Measurements from ENCODE around the gene RBM4B. TPM values are rescaled to one million over a fixed set of nuclear protein-coding genes. Genes with fewer than 3 reads are reported as not detected.
A peak's percentile ranks its signal among the peaks of the same experiment; 100 is the strongest.

Gene RBM4B
- total RNA-seq, 1 donor from 2014 or later: 34.4 TPM

DNA sequence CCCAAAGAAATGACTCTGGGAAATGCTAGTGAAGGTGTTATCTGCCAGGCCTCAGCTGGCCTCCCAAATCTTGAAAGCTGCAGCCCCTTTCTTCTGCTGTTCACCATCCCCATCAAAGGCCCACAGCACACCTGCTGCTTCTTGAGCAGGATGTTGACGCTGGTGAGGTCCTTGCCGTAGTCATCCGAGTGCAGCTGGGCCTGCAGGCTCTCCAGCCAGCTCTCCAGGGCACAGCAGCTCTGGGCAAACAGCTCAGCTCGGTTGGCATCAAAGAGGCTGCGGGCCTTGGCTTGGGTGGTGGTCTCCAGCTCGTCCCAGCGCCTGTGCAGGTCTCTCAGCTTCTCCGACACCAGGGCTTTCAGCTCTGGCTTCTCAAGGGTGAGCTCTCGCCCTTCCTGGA lies 18.5 kb upstream of the RBM4B start:
- Mint-ChIP-seq H3K4me1 (peaks cover 5% of the 10 kb centered on the region), H3K27me3 (no peaks in the 10 kb centered on the region), H3K9me3 (no peaks in the 10 kb centered on the region), H3K4me3 (no peak overlapping the region), H3K27ac (no peak overlapping the region), H3K36me3 (ENCODE audit: low read depth) (no peaks in the 10 kb centered on the region)
- intact Hi-C loops (cut with micrococcal nuclease): no loop called here
- TF ChIP-seq, protein P1, sequence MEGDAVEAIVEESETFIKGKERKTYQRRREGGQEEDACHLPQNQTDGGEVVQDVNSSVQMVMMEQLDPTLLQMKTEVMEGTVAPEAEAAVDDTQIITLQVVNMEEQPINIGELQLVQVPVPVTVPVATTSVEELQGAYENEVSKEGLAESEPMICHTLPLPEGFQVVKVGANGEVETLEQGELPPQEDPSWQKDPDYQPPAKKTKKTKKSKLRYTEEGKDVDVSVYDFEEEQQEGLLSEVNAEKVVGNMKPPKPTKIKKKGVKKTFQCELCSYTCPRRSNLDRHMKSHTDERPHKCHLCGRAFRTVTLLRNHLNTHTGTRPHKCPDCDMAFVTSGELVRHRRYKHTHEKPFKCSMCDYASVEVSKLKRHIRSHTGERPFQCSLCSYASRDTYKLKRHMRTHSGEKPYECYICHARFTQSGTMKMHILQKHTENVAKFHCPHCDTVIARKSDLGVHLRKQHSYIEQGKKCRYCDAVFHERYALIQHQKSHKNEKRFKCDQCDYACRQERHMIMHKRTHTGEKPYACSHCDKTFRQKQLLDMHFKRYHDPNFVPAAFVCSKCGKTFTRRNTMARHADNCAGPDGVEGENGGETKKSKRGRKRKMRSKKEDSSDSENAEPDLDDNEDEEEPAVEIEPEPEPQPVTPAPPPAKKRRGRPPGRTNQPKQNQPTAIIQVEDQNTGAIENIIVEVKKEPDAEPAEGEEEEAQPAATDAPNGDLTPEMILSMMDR (IDR thresholded peaks at IDR 0.05): no peak
- ATAC-seq (ENCODE audit: low read depth) (no peak), DNase-seq (no peak)
- POLR2A ChIA-PET: interaction anchor here (2.2 kb wide), 1 partner anchor 138 kb away, joined by 4 read pairs; no protein-coding TSS in a partner anchor
- CTCF ChIA-PET: interaction anchor here (0.7 to 5.7 kb wide), 13 partner anchors 18 to 187 kb away, joined by 3 to 61 read pairs (median 3); partner anchors contain the start of gene RBM4B

DNA sequence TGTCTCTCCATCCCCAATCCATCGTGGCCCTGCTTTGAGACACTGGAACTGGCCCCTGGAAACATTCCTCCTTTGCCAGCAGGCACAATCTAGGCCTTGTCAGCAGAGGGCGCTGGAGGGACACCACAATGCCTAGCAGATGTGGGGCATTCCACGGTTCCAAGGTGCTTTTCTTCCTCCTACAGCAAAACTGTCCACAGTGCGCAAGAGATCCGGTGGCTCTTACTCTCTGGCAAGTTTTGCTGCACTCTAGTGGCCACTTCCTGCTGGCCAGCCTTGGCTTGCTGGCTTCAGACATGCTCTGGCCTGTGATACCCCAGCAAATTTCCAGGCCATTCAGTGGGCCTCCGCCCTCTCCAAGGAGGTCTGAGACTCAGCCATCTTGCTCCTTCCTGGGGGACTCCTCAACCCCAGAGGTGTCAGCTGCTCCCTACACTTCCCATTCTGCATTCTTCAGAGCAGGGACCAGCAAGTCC lies 17.1 kb upstream of the RBM4B start:
- Mint-ChIP-seq H3K4me3 (no peak overlapping the region), H3K4me1 (peaks cover 5% of the 10 kb centered on the region), H3K27me3 (no peaks in the 10 kb centered on the region), H3K9me3 (no peaks in the 10 kb centered on the region), H3K36me3 (ENCODE audit: low read depth) (no peaks in the 10 kb centered on the region), H3K27ac (no peak overlapping the region)
- ChIA-PET CTCF (interaction anchor here (1.1 to 5.7 kb wide), 7 partner anchors 17 to 189 kb away, joined by 3 to 61 read pairs (median 4); partner anchors contain the start of gene RBM4B), POLR2A (interaction anchor here (0.5 to 2.2 kb wide), 4 partner anchors 17 to 189 kb away, joined by 3 to 5 read pairs (median 4); partner anchors contain the start of gene RBM4B)
- intact Hi-C loops (cut with micrococcal nuclease): loop anchor here (1.0 kb wide), 3 partner anchors 140 to 189 kb away; no protein-coding TSS in a partner anchor
- DNase-seq (peak; percentile 70), ATAC-seq (ENCODE audit: low read depth) (peak; percentile 93)
- TF ChIP-seq, protein P1 (IDR thresholded peaks at IDR 0.05): peak; percentile 79

DNA sequence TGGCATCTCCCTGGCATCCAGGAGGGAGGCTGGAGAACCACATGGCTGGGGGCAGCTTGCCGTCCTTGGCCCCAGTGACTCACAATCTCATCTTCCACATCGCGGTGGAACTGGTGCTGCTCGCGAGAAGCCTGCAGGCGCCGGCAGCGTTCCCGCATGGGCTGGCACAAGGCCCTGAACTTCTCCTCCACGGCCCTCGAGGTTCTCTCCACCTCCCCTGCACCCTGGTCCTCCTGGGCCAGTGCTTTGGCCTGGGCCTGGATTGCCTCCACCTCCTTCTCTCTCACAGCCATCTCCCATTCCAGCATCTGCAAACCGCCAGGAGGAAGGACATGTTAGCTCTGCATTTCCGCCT lies 16.3 kb upstream of the RBM4B start:
- TF ChIP-seq, protein P1 (IDR thresholded peaks at IDR 0.05): no peak
- Mint-ChIP-seq H3K4me3 (no peak overlapping the region), H3K36me3 (ENCODE audit: low read depth) (no peaks in the 10 kb centered on the region), H3K27me3 (no peaks in the 10 kb centered on the region), H3K4me1 (peaks cover 5% of the 10 kb centered on the region), H3K27ac (no peak overlapping the region), H3K9me3 (no peaks in the 10 kb centered on the region)
- POLR2A ChIA-PET: interaction anchor here (0.6 kb wide), 1 partner anchor 189 kb away, joined by 3 read pairs; no protein-coding TSS in a partner anchor
- CTCF ChIA-PET: interaction anchor here (0.7 to 5.7 kb wide), 3 partner anchors 53 to 190 kb away, joined by 3 to 61 read pairs (median 5); no protein-coding TSS in a partner anchor
- ATAC-seq (ENCODE audit: low read depth) (no peak), DNase-seq (no peak)
- intact Hi-C loops (cut with micrococcal nuclease): loop anchor here (1.0 kb wide), 3 partner anchors 140 to 189 kb away; no protein-coding TSS in a partner anchor

DNA sequence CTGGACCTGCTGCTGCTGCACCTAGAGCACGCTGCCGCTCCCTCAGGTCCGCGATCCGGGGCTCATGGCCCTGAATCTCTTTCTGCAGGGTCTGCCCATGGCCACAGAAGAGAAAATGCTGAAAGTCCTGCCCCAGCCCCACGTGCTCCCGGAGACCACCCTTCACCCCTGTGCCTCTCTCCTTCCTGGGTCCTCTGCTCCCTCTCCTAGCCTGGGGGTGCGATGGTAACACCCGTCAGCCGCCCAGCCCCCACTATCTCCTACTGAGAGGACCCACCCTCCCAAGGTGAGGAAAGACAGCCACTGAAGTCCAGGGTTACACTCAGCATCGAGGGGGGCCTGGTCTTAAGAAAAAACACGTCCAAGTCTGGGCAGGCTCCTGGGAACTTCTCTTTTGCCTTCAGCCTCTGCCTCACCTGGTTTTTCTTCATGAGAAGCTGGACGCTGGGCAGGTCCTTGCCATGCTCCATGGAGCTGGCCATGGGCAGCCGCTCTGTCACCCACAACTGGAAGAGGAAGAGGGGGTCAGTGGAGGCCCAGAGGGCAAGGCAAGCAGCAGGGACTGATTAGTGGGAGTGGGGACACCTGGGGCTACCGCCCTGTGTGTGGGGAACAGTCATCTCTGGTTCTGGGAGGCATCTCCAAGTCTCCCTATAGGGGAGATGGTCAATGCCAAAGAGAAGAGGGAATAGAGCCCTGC lies 15.8 kb upstream of the RBM4B start:
- intact Hi-C loops (cut with micrococcal nuclease): loop anchor here (1.0 kb wide), 3 partner anchors 141 to 190 kb away; no protein-coding TSS in a partner anchor
- H3K36me3 Mint-ChIP-seq (ENCODE audit: low read depth): no peaks in the 10 kb centered on the region
- no peaks in the 10 kb centered on the region for H3K9me3 Mint-ChIP-seq
- no peak overlapping the region for H3K27ac Mint-ChIP-seq
- CTCF ChIA-PET: interaction anchor here (0.7 to 5.7 kb wide), 4 partner anchors 12 to 190 kb away, joined by 3 to 61 read pairs (median 4); no protein-coding TSS in a partner anchor
- DNase-seq: no peak
- peaks cover 5% of the 10 kb centered on the region for H3K4me1 Mint-ChIP-seq
- ATAC-seq (ENCODE audit: low read depth): no peak
- no peaks in the 10 kb centered on the region for H3K27me3 Mint-ChIP-seq
- POLR2A ChIA-PET: interaction anchor here (0.5 to 1.3 kb wide), 3 partner anchors 82 to 149 kb away, joined by 3 read pairs; no protein-coding TSS in a partner anchor
- H3K4me3 Mint-ChIP-seq: no peak overlapping the region
- TF ChIP-seq, protein P1 (IDR thresholded peaks at IDR 0.05): no peak

DNA sequence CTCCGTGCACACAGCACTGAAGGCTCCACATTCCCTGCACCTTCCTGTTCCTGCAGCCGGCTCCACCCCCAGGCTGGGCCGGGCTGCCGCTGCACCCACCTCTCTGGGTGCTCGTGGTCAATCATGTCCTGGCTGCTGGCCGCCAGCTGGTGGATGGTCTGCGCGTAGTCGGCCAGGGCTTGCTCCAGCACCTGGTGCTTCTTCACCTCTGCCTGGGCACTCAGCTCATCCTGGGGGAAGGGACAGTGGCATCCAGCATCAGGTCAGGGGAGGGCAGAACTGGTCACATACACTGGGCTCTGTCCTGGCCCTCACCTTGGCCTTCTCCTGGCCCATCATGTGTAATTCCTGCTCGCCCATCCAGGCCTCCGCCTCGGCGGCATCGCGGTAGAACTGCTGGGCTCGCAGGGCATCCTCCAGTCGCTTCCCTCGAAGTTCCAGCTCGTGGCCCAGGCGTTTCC lies 15.2 kb upstream of the RBM4B start:
- Mint-ChIP-seq H3K4me3 (no peak overlapping the region), H3K27me3 (no peaks in the 10 kb centered on the region), H3K27ac (no peak overlapping the region), H3K9me3 (no peaks in the 10 kb centered on the region), H3K36me3 (ENCODE audit: low read depth) (no peaks in the 10 kb centered on the region), H3K4me1 (peaks cover 5% of the 10 kb centered on the region)
- ChIA-PET POLR2A (interaction anchor here (0.5 to 1.3 kb wide), 3 partner anchors 82 to 150 kb away, joined by 3 read pairs; no protein-coding TSS in a partner anchor), CTCF (interaction anchor here (1.2 to 5.7 kb wide), 3 partner anchors 12 to 146 kb away, joined by 3 to 61 read pairs (median 3); no protein-coding TSS in a partner anchor)
- no peak for ATAC-seq (ENCODE audit: low read depth)
- TF ChIP-seq, protein P1 (IDR thresholded peaks at IDR 0.05): no peak
- intact Hi-C loops (cut with micrococcal nuclease): no loop called here
- DNase-seq: no peak

Measured in activated B cell treated with CpG ODN at 0.5 μM for 24 hours (primary cell).